ENCODE data around the gene CERS3.

GRCh38 chr15:100355342-100355741 lies 173.4 kb downstream of the CERS3 start:
- TF ChIP-seq CTCF (conservative IDR thresholded peaks at IDR 0.05) (no peak), ZFX (IDR thresholded peaks at IDR 0.05) (no peak)

All from C4-2B (cell line).